ENCODE data around the gene ITPR1. TPM values are rescaled to one million over a fixed set of nuclear protein-coding genes. Genes with fewer than 3 reads are reported as not detected.
A peak's percentile ranks its signal among the peaks of the same experiment; 100 is the strongest.

Gene ITPR1
- polyA plus RNA-seq (2013, experiment 1 of 2): 6.5 TPM
- 6.6 TPM for polyA plus RNA-seq (2013, experiment 2 of 2)

DNA sequence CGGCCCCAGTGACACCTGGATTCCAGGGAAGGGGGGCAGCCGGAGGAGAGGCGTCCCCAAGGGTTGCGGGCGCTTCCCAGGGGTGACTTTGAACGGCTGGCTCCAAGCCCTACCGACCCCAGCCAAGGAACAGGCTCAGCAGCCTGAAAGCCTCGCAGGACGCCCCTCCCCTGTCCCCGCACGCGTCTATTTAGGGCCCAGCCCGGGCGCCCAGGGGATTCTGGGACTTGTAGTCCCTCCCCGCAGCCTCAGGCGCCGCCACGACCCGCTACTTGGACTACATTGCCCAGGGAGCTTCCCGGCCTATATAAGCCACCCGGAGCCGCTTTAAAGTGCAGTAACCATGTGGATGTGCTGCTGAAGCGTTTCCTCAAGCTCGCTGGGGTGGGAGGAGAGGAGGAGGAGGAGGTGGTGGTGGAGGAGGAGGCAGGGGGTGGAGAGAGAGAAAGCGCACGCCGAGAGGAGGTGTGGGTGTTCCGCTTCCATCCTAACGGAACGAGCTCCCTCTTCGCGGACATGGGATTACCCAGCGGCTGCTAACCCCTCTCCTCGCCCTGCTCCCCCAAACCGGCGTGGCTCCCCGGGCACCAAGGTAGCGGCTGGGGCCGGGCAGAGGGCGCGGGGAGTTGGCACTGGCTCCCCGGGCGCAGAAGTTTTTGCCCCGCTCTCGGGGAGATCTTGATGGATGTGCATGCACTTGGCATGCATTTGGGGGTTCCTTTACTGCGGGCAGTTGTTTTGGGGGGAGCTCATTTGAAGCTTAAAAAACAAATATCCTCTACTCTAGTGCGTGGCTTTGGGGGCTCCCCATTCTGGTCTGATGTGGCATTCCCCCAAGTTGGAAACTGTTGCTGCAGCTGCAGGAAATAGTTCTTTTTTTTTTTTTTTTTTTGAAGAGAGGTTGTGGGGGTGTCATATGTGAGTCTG is at the start of gene ITPR1:
TSS of gene ITPR1 (plus strand) at position 335 of the 927 bp plus-strand sequence. CDS start 23,144 bp downstream, outside the sequence.
- 0% methylated on average over 35 of the region's 47 CpGs for WGBS
- peak within 1 kb of the TSS; percentile 46 for H3K27ac ChIP-seq (ENCODE audit: low read length, poor library complexity, severe bottlenecking)

DNA sequence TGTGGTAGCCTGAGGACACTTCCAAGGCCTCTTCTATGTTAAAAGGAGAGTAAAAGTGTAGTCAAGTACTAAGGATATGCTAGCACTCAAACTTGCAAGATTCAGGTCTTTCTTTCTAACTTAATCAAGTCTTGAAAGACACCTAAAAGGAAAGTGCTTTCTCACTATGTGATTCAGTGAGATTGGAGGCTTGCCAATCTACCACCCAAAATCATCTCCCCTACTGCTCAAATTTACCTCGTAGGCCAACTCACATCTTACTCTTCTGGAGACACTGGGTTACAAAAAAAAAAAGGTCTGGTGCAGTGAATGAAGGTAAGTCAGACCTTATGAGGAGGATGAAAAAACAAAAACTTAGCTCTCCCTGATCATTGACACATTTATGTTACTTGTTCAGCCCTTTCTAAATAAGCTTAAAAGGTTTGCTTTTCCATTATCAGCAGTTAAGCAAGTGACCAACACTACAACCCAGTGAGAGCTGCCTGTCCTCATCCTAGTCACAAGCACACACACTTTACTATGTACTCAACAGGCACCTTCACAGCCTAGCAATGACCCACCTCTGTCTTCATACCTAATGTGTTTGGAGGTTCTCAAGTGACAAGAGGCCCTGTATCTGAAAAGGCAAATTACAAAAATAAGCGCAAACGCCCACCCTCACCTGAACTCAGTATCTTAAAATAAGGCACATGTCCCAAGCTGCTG is 45.7 kb upstream of the ITPR1 start:
- no peak overlapping the region for H3K14ac ChIP-seq (ENCODE audit: low read length in 2 of 2)
- no peak overlapping the region for H3K4me2 ChIP-seq (ENCODE audit: low read length, poor library complexity, severe bottlenecking)
- no peaks in the 10 kb centered on the region for H3K9me3 ChIP-seq (ENCODE audit: control insufficient read depth, low read length)
- no peak overlapping the region for H2BK12ac ChIP-seq (ENCODE audit: low read length in 2 of 2)
- DNase-seq: no peak
- no peak overlapping the region for H3K9ac ChIP-seq (ENCODE audit: low read length)
- H3K4me3 ChIP-seq (ENCODE audit: insufficient read depth in 1 of 2, low read depth in 1 of 2, low read length in 2 of 2): no peak overlapping the region
- H3K23ac ChIP-seq (ENCODE audit: low read length in 2 of 2): no peak overlapping the region
- H3K18ac ChIP-seq (ENCODE audit: low read depth in 1 of 2, low read length in 2 of 2): no peak overlapping the region
- no peak overlapping the region for H2AK5ac ChIP-seq (ENCODE audit: low read length, severe bottlenecking)
- no peak overlapping the region for H3K4ac ChIP-seq (ENCODE audit: low read depth in 1 of 2, low read length in 2 of 2)
- no peak overlapping the region for H2AFZ ChIP-seq (ENCODE audit: low read depth, low read length)
- H3K79me1 ChIP-seq (replicated peaks; ENCODE audit: low read length, poor library complexity, severe bottlenecking): no peaks in the 10 kb centered on the region
- no peak overlapping the region for H4K91ac ChIP-seq (ENCODE audit: low read length)
- no peak overlapping the region for H3K27ac ChIP-seq (ENCODE audit: low read length, poor library complexity, severe bottlenecking)
- peaks cover 0 to 39% of the 10 kb centered on the region in 2 experiments for H3K36me3 ChIP-seq (ENCODE audit: control insufficient read depth in 1 of 2, insufficient read depth in 2 of 2, low read depth in 1 of 2, low read length in 2 of 2)
- no peaks in the 10 kb centered on the region for H3K27me3 ChIP-seq (ENCODE audit: control insufficient read depth in 1 of 2, insufficient read depth in 1 of 2, low read length in 2 of 2)
- H2BK15ac ChIP-seq (ENCODE audit: low read depth, poor library complexity, severe bottlenecking): no peak overlapping the region
- WGBS: 100% methylated on average over 2 of the region's 3 CpGs
- no peak overlapping the region for H2BK5ac ChIP-seq (ENCODE audit: low read depth, low read length, poor library complexity, severe bottlenecking)
- H4K8ac ChIP-seq (ENCODE audit: low read length): no peak overlapping the region
- H3K4me1 ChIP-seq (ENCODE audit: control insufficient read depth, insufficient read depth, low read depth, low read length): no peaks in the 10 kb centered on the region
- H2BK120ac ChIP-seq (ENCODE audit: low read depth, low read length): no peak overlapping the region

More for the DNA sequence above, at the start of gene ITPR1:
- no peak within 1 kb of the TSS for H2BK120ac ChIP-seq (ENCODE audit: low read depth, low read length)
- peak within 1 kb of the TSS; percentile 92 for H3K4me2 ChIP-seq (ENCODE audit: low read length, poor library complexity, severe bottlenecking)
- peak within 1 kb of the TSS; percentile 73 to 90 for H3K4me3 ChIP-seq (ENCODE audit: insufficient read depth in 1 of 2, low read depth in 1 of 2, low read length in 2 of 2)
- H3K9ac ChIP-seq (ENCODE audit: low read length): peak within 1 kb of the TSS; percentile 92
- H2BK5ac ChIP-seq (ENCODE audit: low read depth, low read length, poor library complexity, severe bottlenecking): peak within 1 kb of the TSS; percentile 5
- no peak within 1 kb of the TSS for H4K91ac ChIP-seq (ENCODE audit: low read length)
- peak within 1 kb of the TSS in 1 of 2 experiments; percentile 55 for H3K4ac ChIP-seq (ENCODE audit: low read depth in 1 of 2, low read length in 2 of 2)
- H3K18ac ChIP-seq (ENCODE audit: low read depth in 1 of 2, low read length in 2 of 2): peak within 1 kb of the TSS; percentile 61 to 67
- no peak within 1 kb of the TSS for H2AK5ac ChIP-seq (ENCODE audit: low read length, severe bottlenecking)
- H3K4me1 ChIP-seq (ENCODE audit: control insufficient read depth, insufficient read depth, low read depth, low read length): peaks cover 9% of the 10 kb centered on the region
- peaks cover 1% of the 10 kb centered on the region for H3K79me1 ChIP-seq (replicated peaks; ENCODE audit: low read length, poor library complexity, severe bottlenecking)
- H2BK15ac ChIP-seq (ENCODE audit: low read depth, poor library complexity, severe bottlenecking): peak within 1 kb of the TSS; percentile 97
- peak within 1 kb of the TSS; percentile 32 to 66 for H2BK12ac ChIP-seq (ENCODE audit: low read length in 2 of 2)
- peak within 1 kb of the TSS; percentile 97 for H2AFZ ChIP-seq (ENCODE audit: low read depth, low read length)
- no peaks in the 10 kb centered on the region for H3K36me3 ChIP-seq (ENCODE audit: control insufficient read depth in 1 of 2, insufficient read depth in 2 of 2, low read depth in 1 of 2, low read length in 2 of 2)
- H3K23ac ChIP-seq (ENCODE audit: low read length in 2 of 2): peak within 1 kb of the TSS in 1 of 2 experiments; percentile 20
- peak within 1 kb of the TSS; percentile 62 for H4K8ac ChIP-seq (ENCODE audit: low read length)
- DNase-seq: peak; percentile 99
- H3K14ac ChIP-seq (ENCODE audit: low read length in 2 of 2): peak within 1 kb of the TSS in 1 of 2 experiments; percentile 18
- peaks cover 0 to 51% of the 10 kb centered on the region in 2 experiments for H3K27me3 ChIP-seq (ENCODE audit: control insufficient read depth in 1 of 2, insufficient read depth in 1 of 2, low read length in 2 of 2)
- no peaks in the 10 kb centered on the region for H3K9me3 ChIP-seq (ENCODE audit: control insufficient read depth, low read length)

DNA sequence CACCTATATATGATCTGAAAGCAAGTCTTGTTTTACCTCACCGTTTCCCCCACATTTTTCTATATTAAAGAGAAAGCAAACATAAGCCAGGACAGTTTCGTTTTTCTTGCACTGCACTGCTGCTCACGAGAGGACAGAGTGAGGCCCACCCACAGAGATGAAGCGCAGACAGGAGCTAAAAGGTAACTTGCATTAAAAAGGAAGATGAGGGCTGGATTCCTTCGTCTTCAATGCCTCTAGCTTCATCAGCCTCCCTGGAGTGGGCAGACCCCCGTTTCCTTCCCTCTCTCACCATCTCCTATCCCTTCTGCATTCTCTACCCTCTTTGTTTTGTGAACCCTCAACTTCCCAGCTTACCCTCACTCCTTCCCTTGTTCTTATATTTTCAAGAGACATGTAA is 45.0 kb upstream of the ITPR1 start:
- DNase-seq: no peak
- Histone ChIP-seq H3K14ac (ENCODE audit: low read length in 2 of 2) (no peak overlapping the region), H3K79me1 (replicated peaks; ENCODE audit: low read length, poor library complexity, severe bottlenecking) (peaks cover 2% of the 10 kb centered on the region), H3K4me2 (ENCODE audit: low read length, poor library complexity, severe bottlenecking) (no peak overlapping the region), H3K27me3 (ENCODE audit: control insufficient read depth in 1 of 2, insufficient read depth in 1 of 2, low read length in 2 of 2) (no peaks in the 10 kb centered on the region), H3K27ac (ENCODE audit: low read length, poor library complexity, severe bottlenecking) (no peak overlapping the region), H3K9ac (ENCODE audit: low read length) (no peak overlapping the region), H3K36me3 (ENCODE audit: control insufficient read depth in 1 of 2, insufficient read depth in 2 of 2, low read depth in 1 of 2, low read length in 2 of 2) (peaks cover 0 to 43% of the 10 kb centered on the region in 2 experiments), H3K4me3 (ENCODE audit: insufficient read depth in 1 of 2, low read depth in 1 of 2, low read length in 2 of 2) (no peak overlapping the region), H2BK15ac (ENCODE audit: low read depth, poor library complexity, severe bottlenecking) (no peak overlapping the region), H3K23ac (ENCODE audit: low read length in 2 of 2) (no peak overlapping the region), H3K9me3 (ENCODE audit: control insufficient read depth, low read length) (no peaks in the 10 kb centered on the region), H3K4ac (ENCODE audit: low read depth in 1 of 2, low read length in 2 of 2) (no peak overlapping the region), H3K18ac (ENCODE audit: low read depth in 1 of 2, low read length in 2 of 2) (no peak overlapping the region), H3K4me1 (ENCODE audit: control insufficient read depth, insufficient read depth, low read depth, low read length) (no peaks in the 10 kb centered on the region), H4K8ac (ENCODE audit: low read length) (no peak overlapping the region), H2AFZ (ENCODE audit: low read depth, low read length) (no peak overlapping the region), H2AK5ac (ENCODE audit: low read length, severe bottlenecking) (no peak overlapping the region), H2BK120ac (ENCODE audit: low read depth, low read length) (no peak overlapping the region), H2BK5ac (ENCODE audit: low read depth, low read length, poor library complexity, severe bottlenecking) (no peak overlapping the region), H4K91ac (ENCODE audit: low read length) (no peak overlapping the region), H2BK12ac (ENCODE audit: low read length in 2 of 2) (no peak overlapping the region)
- WGBS: 80% methylated on average over 6 of the region's 6 CpGs

Measured in mesenchymal stem cell (in vitro differentiated cells and primary cell).